Fibroblast of lung (primary cell): Measurements from ENCODE around the gene CERS6. TPM values are rescaled to one million over a fixed set of nuclear protein-coding genes. Genes with fewer than 3 reads are reported as not detected.

Experiments
- DNase-seq, 2 donors: peaks; one replicate each; pipeline versions ENCODE4 v3.0.0 to v3.0.0-alpha.2; 2010; ENCODE audit warnings: low read depth in 2 of 2
- H2AFZ ChIP-seq: 2 replicates; pipeline ENCODE4 v1.5.1; 2012; ENCODE audit warnings: low read length, control low read depth, inconsistent platforms
- H3K27ac ChIP-seq: 2 replicates; pipeline ENCODE4 v1.5.1; 2011; ENCODE audit warnings: low read length, control low read depth; ENCODE audit not compliant: insufficient read depth
- H3K27me3 ChIP-seq: 2 replicates; pipeline ENCODE4 v1.5.1; 2011; ENCODE audit warnings: mild to moderate bottlenecking, low read length; ENCODE audit not compliant: control insufficient read depth, insufficient read depth
- H3K36me3 ChIP-seq: 2 replicates; pipeline ENCODE4 v1.5.1; 2011; ENCODE audit warnings: low read length; ENCODE audit not compliant: control insufficient read depth, insufficient read depth
- H3K4me1 ChIP-seq: 2 replicates; pipeline ENCODE4 v1.5.1; 2011; ENCODE audit warnings: low read length; ENCODE audit not compliant: control insufficient read depth, insufficient read depth; ENCODE audit errors: extremely low read depth
- H3K4me2 ChIP-seq: 2 replicates; pipeline ENCODE4 v1.5.1; 2011; ENCODE audit warnings: low read length, control low read depth; ENCODE audit not compliant: insufficient read depth; ENCODE audit errors: extremely low read depth
- H3K4me3 ChIP-seq, 4 experiments: fragments of 200-600 bp in 1 of 4; sonication (generic) in 1 of 4; replicated peaks in 1 of 4; 2 replicates each; pipeline ENCODE4 v1.5.1; 2011 to 2016; ENCODE audit warnings: low read length in 4 of 4, low read depth in 3 of 4, mild to moderate bottlenecking in 3 of 4, control low read depth in 2 of 4, inconsistent platforms in 1 of 4, mixed read lengths in 1 of 4; ENCODE audit not compliant: insufficient read depth in 1 of 4; ENCODE audit errors: control extremely low read depth in 1 of 4
- H3K79me2 ChIP-seq: 2 replicates; pipeline ENCODE4 v1.5.1; 2012; ENCODE audit warnings: mild to moderate bottlenecking, low read length, inconsistent platforms; ENCODE audit not compliant: control insufficient read depth, insufficient read depth
- H3K9ac ChIP-seq: 2 replicates; pipeline ENCODE4 v1.5.1; 2011; ENCODE audit warnings: mild to moderate bottlenecking, low read length, control low read depth; ENCODE audit not compliant: insufficient read depth
- H3K9me3 ChIP-seq: 2 replicates; pipeline ENCODE4 v1.5.1; 2012; ENCODE audit warnings: low read depth, low read length; ENCODE audit not compliant: control insufficient read depth, insufficient read depth
- H4K20me1 ChIP-seq: 2 replicates; pipeline ENCODE4 v1.5.1; 2011; ENCODE audit warnings: low read length; ENCODE audit not compliant: control insufficient read depth, insufficient read depth; ENCODE audit errors: extremely low read depth
- EZH2 ChIP-seq: IDR thresholded peaks from 2 replicates; pipeline ENCODE4 v1.5.1; 2012; ENCODE audit warnings: low read length, control low read depth, mild to moderate bottlenecking; ENCODE audit errors: missing control alignments
- polyA plus RNA-seq, 2 donors: library from polyadenylated mRNA; depleted of rRNA in 1 of 2; stranded (reverse) in 1 of 2; unstranded in 1 of 2; fragments of >200 nt; gene quantifications; 2 replicates each; pipeline ENCODE4 v1.2.1, GENCODE V29; 2011 to 2012; ENCODE audit warnings: missing spikeins in 1 of 2
- total RNA-seq: library from RNA; depleted of rRNA; stranded (reverse); fragments of >200 nt; gene quantifications from 2 replicates; pipeline ENCODE4 v1.2.1, GENCODE V29; 2014
- TF ChIP-seq, protein P1 (sequence below), 2 donors: IDR thresholded peaks in 1 of 2; conservative IDR thresholded peaks in 1 of 2; 1 replicate in 1 of 2; 2 replicates in 1 of 2; pipeline ENCODE4 v1.5.1; 2011 to 2012; ENCODE audit warnings: low read length in 2 of 2, control low read depth in 1 of 2, inconsistent platforms in 1 of 2, low read depth in 1 of 2, mild to moderate bottlenecking in 1 of 2

CERS6 gene
- total and polyA plus RNA-seq, 2 donors (not counting 1 experiment from before 2014, with no cell fraction given) = 7.2 to 16.5 TPM

DNA sequence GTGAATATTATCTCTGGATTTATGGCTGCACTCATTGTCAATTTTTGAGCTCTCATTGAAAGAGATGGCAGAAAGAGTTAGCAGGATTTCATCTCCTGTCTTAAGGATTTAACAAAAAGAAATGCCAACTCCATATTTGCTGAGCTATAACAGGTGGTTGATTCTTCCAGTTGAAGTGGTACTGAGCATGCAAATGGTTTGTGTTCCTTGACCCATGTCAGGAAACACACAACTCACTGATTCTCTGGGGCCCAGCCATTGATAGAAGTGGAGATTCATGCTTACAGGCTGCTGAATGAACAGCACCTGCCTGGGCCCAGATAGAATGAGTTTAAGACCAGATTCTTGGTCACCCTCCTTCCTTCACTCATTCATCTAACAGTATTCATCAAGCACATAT lies 128.8 kb downstream of the CERS6 start:
- no peaks in the 10 kb centered on the region for H3K27me3 ChIP-seq
- H3K4me2 ChIP-seq = no peak overlapping the region
- no peak overlapping the region for H2AFZ ChIP-seq
- H3K27ac ChIP-seq = no peak overlapping the region
- no peaks in the 10 kb centered on the region for H4K20me1 ChIP-seq
- no peak overlapping the region for H3K9ac ChIP-seq
- H3K79me2 ChIP-seq = no peaks in the 10 kb centered on the region
- no peaks in the 10 kb centered on the region for H3K36me3 ChIP-seq
- peaks cover 4% of the 10 kb centered on the region for H3K4me1 ChIP-seq
- TF ChIP-seq, protein P1, sequence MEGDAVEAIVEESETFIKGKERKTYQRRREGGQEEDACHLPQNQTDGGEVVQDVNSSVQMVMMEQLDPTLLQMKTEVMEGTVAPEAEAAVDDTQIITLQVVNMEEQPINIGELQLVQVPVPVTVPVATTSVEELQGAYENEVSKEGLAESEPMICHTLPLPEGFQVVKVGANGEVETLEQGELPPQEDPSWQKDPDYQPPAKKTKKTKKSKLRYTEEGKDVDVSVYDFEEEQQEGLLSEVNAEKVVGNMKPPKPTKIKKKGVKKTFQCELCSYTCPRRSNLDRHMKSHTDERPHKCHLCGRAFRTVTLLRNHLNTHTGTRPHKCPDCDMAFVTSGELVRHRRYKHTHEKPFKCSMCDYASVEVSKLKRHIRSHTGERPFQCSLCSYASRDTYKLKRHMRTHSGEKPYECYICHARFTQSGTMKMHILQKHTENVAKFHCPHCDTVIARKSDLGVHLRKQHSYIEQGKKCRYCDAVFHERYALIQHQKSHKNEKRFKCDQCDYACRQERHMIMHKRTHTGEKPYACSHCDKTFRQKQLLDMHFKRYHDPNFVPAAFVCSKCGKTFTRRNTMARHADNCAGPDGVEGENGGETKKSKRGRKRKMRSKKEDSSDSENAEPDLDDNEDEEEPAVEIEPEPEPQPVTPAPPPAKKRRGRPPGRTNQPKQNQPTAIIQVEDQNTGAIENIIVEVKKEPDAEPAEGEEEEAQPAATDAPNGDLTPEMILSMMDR (conservative IDR thresholded peaks at IDR 0.05 in 1 of 2, IDR thresholded peaks at IDR 0.05 in 1 of 2; ENCODE audit: low read depth in 1 of 2, low read length in 2 of 2) = no peak
- TF ChIP-seq EZH2 = no peak
- no peaks in the 10 kb centered on the region for H3K9me3 ChIP-seq
- no peak for DNase-seq
- no peak overlapping the region for H3K4me3 ChIP-seq

DNA sequence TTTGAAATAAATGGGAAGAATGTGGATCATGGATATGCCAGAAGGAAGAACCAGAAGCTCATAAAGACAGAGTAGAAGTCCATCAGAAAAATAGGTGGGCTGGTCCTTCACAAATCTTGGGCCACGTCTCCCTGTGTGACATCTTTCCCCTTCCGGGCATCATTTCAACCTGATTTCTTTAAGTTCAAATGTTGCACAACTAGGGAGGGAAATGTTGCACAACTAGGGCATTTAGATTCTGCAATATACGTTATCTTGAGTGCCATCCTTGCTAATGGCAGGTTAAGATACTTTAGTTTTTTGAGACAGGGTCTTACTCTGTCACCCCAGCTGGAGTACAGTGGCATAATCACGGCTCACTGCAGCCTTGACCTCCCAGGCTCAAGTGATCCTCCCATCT lies 129.6 kb downstream of the CERS6 start:
- H3K9me3 ChIP-seq = no peaks in the 10 kb centered on the region
- H3K27me3 ChIP-seq = no peaks in the 10 kb centered on the region
- peaks cover 4% of the 10 kb centered on the region for H3K4me1 ChIP-seq
- H3K4me3 ChIP-seq = no peak overlapping the region
- TF ChIP-seq EZH2 = no peak
- TF ChIP-seq, protein P1 (conservative IDR thresholded peaks at IDR 0.05 in 1 of 2, IDR thresholded peaks at IDR 0.05 in 1 of 2; ENCODE audit: low read depth in 1 of 2, low read length in 2 of 2) = no peak
- H4K20me1 ChIP-seq = no peaks in the 10 kb centered on the region
- H3K4me2 ChIP-seq = no peak overlapping the region
- H3K9ac ChIP-seq = no peak overlapping the region
- no peak for DNase-seq
- no peak overlapping the region for H2AFZ ChIP-seq
- no peak overlapping the region for H3K27ac ChIP-seq
- no peaks in the 10 kb centered on the region for H3K36me3 ChIP-seq
- no peaks in the 10 kb centered on the region for H3K79me2 ChIP-seq

DNA sequence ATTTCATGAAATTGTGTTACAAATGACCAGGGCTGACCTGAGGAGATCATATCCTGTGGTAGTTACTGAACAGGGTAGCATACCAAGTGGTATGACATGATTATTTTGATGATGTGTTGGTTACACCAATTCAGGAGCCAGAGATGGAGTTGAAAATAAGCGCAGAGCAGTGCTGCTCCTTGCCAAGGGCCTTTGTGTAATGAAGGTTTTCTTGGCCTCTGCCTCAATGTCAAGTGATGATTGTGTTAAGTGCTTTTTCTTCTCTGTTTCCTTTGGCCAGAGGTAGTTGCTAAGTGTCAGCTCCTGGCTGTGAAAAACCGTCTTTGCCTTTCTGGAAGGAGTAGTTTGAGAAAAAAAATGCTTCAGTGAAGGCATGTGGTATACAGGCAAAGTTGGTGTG lies 131.2 kb downstream of the CERS6 start:
- Histone ChIP-seq H3K36me3 (no peaks in the 10 kb centered on the region), H3K9ac (no peak overlapping the region), H3K4me3 (no peak overlapping the region), H3K9me3 (no peaks in the 10 kb centered on the region), H3K4me2 (no peak overlapping the region), H3K27me3 (no peaks in the 10 kb centered on the region), H2AFZ (no peak overlapping the region), H3K4me1 (peaks cover 4% of the 10 kb centered on the region), H3K79me2 (no peaks in the 10 kb centered on the region), H4K20me1 (no peaks in the 10 kb centered on the region), H3K27ac (no peak overlapping the region)
- TF ChIP-seq EZH2 = no peak
- peak in 1 of 2 donors; percentile 67 for DNase-seq
